ENCODE data around the gene ARSB.

The ARSB gene

DNA sequence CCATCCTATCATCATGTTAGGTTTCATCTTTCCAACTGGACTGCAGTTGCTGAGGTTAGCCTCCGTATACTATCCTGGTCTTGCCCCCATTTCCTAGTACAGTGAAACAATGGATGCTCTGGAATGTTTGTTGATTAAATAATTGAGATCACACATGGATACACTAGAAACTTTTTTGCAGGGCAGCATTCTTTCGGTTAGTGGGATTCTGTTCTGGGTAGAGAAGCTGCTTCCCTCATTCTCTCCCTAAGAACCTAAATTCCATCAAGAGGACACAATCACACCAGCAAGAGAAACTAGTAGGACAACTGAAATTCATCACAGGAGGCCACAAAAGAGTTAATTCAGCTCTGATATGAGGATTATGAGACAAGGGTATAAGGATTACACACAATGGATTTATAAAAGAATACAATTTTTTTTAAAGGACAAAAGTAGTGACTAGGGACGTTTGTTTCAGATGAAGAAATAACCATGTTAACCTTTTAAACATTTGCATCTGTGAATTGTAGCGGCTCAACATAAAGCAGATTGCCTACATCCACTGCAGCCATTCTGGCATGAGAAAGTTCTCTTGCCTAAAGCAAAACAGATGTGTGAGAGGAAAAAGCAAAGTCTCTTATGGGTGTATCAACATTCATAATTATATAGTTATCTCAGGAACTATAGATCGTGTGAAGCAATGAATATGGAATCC lies 173.8 kb downstream of the ARSB start:
- DNase-seq (ENCODE audit: low read depth in 1 of 2, low spot score in 1 of 2) = no peak
- Histone ChIP-seq H3K27ac (replicated peaks) (no peak overlapping the region), H3K27me3 (ENCODE audit: insufficient read depth, poor library complexity, severe bottlenecking) (no peaks in the 10 kb centered on the region), H3K4me3 (replicated peaks; ENCODE audit: insufficient read depth, low read length) (no peak overlapping the region)
- TF ChIP-seq POLR2AphosphoS5 (IDR thresholded peaks at IDR 0.05; ENCODE audit: low read depth) (no peak), GABPA (IDR thresholded peaks at IDR 0.05; ENCODE audit: low read depth) (no peak), SPI1 (IDR thresholded peaks at IDR 0.05; ENCODE audit: borderline replicate concordance, low read depth) (no peak)
- TF ChIP-seq, protein P1, sequence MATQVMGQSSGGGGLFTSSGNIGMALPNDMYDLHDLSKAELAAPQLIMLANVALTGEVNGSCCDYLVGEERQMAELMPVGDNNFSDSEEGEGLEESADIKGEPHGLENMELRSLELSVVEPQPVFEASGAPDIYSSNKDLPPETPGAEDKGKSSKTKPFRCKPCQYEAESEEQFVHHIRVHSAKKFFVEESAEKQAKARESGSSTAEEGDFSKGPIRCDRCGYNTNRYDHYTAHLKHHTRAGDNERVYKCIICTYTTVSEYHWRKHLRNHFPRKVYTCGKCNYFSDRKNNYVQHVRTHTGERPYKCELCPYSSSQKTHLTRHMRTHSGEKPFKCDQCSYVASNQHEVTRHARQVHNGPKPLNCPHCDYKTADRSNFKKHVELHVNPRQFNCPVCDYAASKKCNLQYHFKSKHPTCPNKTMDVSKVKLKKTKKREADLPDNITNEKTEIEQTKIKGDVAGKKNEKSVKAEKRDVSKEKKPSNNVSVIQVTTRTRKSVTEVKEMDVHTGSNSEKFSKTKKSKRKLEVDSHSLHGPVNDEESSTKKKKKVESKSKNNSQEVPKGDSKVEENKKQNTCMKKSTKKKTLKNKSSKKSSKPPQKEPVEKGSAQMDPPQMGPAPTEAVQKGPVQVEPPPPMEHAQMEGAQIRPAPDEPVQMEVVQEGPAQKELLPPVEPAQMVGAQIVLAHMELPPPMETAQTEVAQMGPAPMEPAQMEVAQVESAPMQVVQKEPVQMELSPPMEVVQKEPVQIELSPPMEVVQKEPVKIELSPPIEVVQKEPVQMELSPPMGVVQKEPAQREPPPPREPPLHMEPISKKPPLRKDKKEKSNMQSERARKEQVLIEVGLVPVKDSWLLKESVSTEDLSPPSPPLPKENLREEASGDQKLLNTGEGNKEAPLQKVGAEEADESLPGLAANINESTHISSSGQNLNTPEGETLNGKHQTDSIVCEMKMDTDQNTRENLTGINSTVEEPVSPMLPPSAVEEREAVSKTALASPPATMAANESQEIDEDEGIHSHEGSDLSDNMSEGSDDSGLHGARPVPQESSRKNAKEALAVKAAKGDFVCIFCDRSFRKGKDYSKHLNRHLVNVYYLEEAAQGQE (IDR thresholded peaks at IDR 0.05; ENCODE audit: insufficient replicate concordance, low read depth) = no peak
- TF ChIP-seq, protein P2, sequence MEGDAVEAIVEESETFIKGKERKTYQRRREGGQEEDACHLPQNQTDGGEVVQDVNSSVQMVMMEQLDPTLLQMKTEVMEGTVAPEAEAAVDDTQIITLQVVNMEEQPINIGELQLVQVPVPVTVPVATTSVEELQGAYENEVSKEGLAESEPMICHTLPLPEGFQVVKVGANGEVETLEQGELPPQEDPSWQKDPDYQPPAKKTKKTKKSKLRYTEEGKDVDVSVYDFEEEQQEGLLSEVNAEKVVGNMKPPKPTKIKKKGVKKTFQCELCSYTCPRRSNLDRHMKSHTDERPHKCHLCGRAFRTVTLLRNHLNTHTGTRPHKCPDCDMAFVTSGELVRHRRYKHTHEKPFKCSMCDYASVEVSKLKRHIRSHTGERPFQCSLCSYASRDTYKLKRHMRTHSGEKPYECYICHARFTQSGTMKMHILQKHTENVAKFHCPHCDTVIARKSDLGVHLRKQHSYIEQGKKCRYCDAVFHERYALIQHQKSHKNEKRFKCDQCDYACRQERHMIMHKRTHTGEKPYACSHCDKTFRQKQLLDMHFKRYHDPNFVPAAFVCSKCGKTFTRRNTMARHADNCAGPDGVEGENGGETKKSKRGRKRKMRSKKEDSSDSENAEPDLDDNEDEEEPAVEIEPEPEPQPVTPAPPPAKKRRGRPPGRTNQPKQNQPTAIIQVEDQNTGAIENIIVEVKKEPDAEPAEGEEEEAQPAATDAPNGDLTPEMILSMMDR (IDR thresholded peaks at IDR 0.05; ENCODE audit: insufficient read depth, low read length) = no peak

DNA sequence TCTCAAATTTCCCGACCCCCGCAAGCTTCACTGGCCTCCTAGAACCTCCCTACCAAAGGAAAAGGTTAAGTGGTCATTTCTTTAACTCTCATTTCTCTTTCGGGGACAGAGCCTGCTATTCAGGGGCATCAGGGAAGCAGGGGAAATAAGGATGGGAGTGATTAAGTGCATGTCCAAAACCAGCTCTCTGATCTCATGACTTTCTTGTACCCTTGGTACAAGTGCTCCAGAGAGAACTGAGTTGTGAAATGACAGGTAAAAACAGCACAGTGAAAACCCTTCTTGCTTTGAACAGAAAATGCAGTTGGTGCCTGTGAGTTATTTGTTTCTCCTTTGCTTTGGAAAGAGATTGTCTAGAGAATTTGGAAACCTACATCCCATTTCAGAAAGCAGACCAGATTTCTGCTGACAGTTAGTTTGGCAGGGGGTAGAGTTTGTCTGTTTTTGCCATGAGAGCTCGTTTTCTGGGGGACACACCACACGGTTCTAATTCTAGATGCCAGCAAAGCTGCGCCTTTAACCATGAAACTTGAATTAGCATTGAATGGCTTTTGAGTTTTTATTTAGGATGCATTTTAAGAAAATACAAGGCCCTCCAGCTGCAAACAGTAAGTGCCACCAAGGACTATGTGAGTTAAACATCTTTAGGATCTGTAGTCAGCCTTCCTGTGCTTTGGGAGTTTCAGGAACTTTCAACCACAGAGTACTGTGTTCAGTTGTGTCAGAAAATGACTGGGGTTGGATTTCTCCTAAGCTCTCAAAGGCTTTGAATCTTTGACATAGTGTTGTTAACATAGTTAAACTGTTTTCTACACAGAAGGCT lies 174.8 kb downstream of the ARSB start:
- Histone ChIP-seq H3K27ac (replicated peaks) (no peak overlapping the region), H3K4me3 (replicated peaks; ENCODE audit: insufficient read depth, low read length) (no peak overlapping the region), H3K27me3 (ENCODE audit: insufficient read depth, poor library complexity, severe bottlenecking) (no peaks in the 10 kb centered on the region)
- TF ChIP-seq POLR2AphosphoS5 (IDR thresholded peaks at IDR 0.05; ENCODE audit: low read depth) (no peak), GABPA (IDR thresholded peaks at IDR 0.05; ENCODE audit: low read depth) (no peak)
- DNase-seq (ENCODE audit: low read depth in 1 of 2, low spot score in 1 of 2) = no peak

DNA sequence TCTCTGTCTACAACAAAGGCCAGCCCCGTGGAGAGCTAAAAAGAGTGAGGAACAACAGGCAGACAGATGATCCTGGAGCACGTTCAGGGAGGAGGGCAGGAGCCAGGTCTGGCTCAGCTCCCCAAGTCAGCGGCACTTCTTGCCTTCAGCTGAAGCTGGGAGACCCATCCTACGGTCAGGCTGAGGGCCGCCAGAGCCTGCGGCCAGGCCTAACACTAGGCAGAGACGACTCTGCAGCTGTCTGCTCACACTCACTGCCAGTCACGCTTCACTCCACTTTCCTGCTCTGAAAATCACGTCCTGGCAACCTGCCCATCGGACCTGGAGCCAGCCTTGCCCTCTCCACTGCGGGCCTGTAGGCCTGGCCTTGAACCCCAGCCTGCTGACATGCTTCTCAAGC lies 175.7 kb downstream of the ARSB start:
- Histone ChIP-seq H3K27ac (replicated peaks) (no peak overlapping the region), H3K4me3 (replicated peaks; ENCODE audit: insufficient read depth, low read length) (no peak overlapping the region), H3K27me3 (ENCODE audit: insufficient read depth, poor library complexity, severe bottlenecking) (no peaks in the 10 kb centered on the region)
- TF ChIP-seq GABPA (IDR thresholded peaks at IDR 0.05; ENCODE audit: low read depth) (no peak), POLR2AphosphoS5 (IDR thresholded peaks at IDR 0.05; ENCODE audit: low read depth) (no peak), SPI1 (IDR thresholded peaks at IDR 0.05; ENCODE audit: borderline replicate concordance, low read depth) (no peak)
- TF ChIP-seq, protein P2 (IDR thresholded peaks at IDR 0.05; ENCODE audit: insufficient read depth, low read length) = no peak
- TF ChIP-seq, protein P1 (IDR thresholded peaks at IDR 0.05; ENCODE audit: insufficient replicate concordance, low read depth) = no peak
- DNase-seq (ENCODE audit: low read depth in 1 of 2, low spot score in 1 of 2) = no peak

GRCh38 chr5:78808818-78809217 lies 176.3 kb downstream of the ARSB start:
- TF ChIP-seq GABPA (IDR thresholded peaks at IDR 0.05; ENCODE audit: low read depth) (no peak), POLR2AphosphoS5 (IDR thresholded peaks at IDR 0.05; ENCODE audit: low read depth) (no peak), SPI1 (IDR thresholded peaks at IDR 0.05; ENCODE audit: borderline replicate concordance, low read depth) (no peak)
- TF ChIP-seq, protein P1 (IDR thresholded peaks at IDR 0.05; ENCODE audit: insufficient replicate concordance, low read depth) = no peak
- TF ChIP-seq, protein P2 (IDR thresholded peaks at IDR 0.05; ENCODE audit: insufficient read depth, low read length) = no peak

More at GRCh38 chr5:78808818-78809217, 176.3 kb downstream of the ARSB start:
- no peak for DNase-seq (ENCODE audit: low read depth in 1 of 2, low spot score in 1 of 2)
- Histone ChIP-seq H3K27ac (replicated peaks) (no peak overlapping the region), H3K4me3 (replicated peaks; ENCODE audit: insufficient read depth, low read length) (no peak overlapping the region), H3K27me3 (ENCODE audit: insufficient read depth, poor library complexity, severe bottlenecking) (no peaks in the 10 kb centered on the region)
